ENCODE data around the gene KIRREL3.

DNA sequence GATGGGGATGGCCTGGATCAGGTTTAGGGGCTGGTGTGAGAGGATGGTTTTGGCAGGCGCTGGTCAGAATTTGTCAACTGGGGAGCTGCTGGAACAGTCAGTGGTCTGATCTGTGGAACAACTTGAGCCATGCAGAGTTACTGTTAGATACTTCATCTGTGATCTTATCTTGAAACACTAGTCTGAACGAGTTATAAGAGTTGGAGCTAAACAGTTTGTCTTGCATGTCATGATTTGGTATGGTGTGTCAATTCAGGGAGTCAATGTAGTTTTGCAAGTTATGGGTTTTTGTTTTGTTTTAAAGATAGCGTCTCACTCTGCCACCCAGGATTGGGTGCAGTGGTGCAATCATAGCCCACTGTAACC is 591.0 kb downstream of the KIRREL3 start:
- TF ChIP-seq, protein P1, sequence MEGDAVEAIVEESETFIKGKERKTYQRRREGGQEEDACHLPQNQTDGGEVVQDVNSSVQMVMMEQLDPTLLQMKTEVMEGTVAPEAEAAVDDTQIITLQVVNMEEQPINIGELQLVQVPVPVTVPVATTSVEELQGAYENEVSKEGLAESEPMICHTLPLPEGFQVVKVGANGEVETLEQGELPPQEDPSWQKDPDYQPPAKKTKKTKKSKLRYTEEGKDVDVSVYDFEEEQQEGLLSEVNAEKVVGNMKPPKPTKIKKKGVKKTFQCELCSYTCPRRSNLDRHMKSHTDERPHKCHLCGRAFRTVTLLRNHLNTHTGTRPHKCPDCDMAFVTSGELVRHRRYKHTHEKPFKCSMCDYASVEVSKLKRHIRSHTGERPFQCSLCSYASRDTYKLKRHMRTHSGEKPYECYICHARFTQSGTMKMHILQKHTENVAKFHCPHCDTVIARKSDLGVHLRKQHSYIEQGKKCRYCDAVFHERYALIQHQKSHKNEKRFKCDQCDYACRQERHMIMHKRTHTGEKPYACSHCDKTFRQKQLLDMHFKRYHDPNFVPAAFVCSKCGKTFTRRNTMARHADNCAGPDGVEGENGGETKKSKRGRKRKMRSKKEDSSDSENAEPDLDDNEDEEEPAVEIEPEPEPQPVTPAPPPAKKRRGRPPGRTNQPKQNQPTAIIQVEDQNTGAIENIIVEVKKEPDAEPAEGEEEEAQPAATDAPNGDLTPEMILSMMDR (IDR thresholded peaks at IDR 0.05 in 8 of 11, conservative IDR thresholded peaks at IDR 0.05 in 3 of 11) = no peak
- no peak for TF ChIP-seq POLR2A (IDR thresholded peaks at IDR 0.05)
